ENCODE measurements around the gene ANKFN1. TPM values are rescaled to one million over a fixed set of nuclear protein-coding genes. Genes with fewer than 3 reads are reported as not detected.
"Not testable (repeated sequence)": the region's sequence is repeated elsewhere in the genome, so short reads cannot be mapped to it uniquely, and the experiment has no call there.

Gene ANKFN1
- polyA plus RNA-seq, 1 donor: 0.24 TPM

- Histone ChIP-seq H3K9me3 (ENCODE audit: control insufficient read depth, low read depth, low read length) (no peaks in the 10 kb centered on the region), H3K27ac (ENCODE audit: low read length) (no peak overlapping the region), H3K27me3 (ENCODE audit: control insufficient read depth, insufficient read depth, low read length) (no peaks in the 10 kb centered on the region), H3K4me1 (ENCODE audit: control insufficient read depth, insufficient read depth, low read length) (no peaks in the 10 kb centered on the region), H3K4me3 (ENCODE audit: low read length) (no peak overlapping the region), H3K36me3 (ENCODE audit: control insufficient read depth, insufficient read depth, low read length) (no peaks in the 10 kb centered on the region)
- DNase-seq: no peak
- no CpG with 5 or more reads among the region's 4 CpGs for WGBS (ENCODE audit: insufficient coverage, low lambda C conversion rate)
Observed at GRCh38 chr17:56392321-56392720, 239.0 kb downstream of the ANKFN1 start.

- Histone ChIP-seq H3K27me3 (ENCODE audit: control insufficient read depth, insufficient read depth, low read length) (no peaks in the 10 kb centered on the region), H3K27ac (ENCODE audit: low read length) (no peak overlapping the region)
Observed at GRCh38 chr17:56393156-56393555, 239.9 kb downstream of the ANKFN1 start.

GRCh38 chr17:56395787-56396186, 242.5 kb downstream of the ANKFN1 start:
- Histone ChIP-seq H3K9me3 (ENCODE audit: control insufficient read depth, low read depth, low read length) (no peaks in the 10 kb centered on the region), H3K4me3 (ENCODE audit: low read length) (no peak overlapping the region), H3K4me1 (ENCODE audit: control insufficient read depth, insufficient read depth, low read length) (no peaks in the 10 kb centered on the region), H3K27ac (ENCODE audit: low read length) (no peak overlapping the region), H3K27me3 (ENCODE audit: control insufficient read depth, insufficient read depth, low read length) (no peaks in the 10 kb centered on the region), H3K36me3 (ENCODE audit: control insufficient read depth, insufficient read depth, low read length) (no peaks in the 10 kb centered on the region)
- DNase-seq: no peak
- WGBS (ENCODE audit: insufficient coverage, low lambda C conversion rate): 100% methylated on average over 1 of the region's 5 CpGs

More at GRCh38 chr17:56393156-56393555, 239.9 kb downstream of the ANKFN1 start:
- DNase-seq: no peak
- no peak overlapping the region for H3K4me3 ChIP-seq (ENCODE audit: low read length)
- H3K4me1 ChIP-seq (ENCODE audit: control insufficient read depth, insufficient read depth, low read length): no peaks in the 10 kb centered on the region
- H3K36me3 ChIP-seq (ENCODE audit: control insufficient read depth, insufficient read depth, low read length): no peaks in the 10 kb centered on the region
- H3K9me3 ChIP-seq (ENCODE audit: control insufficient read depth, low read depth, low read length): no peaks in the 10 kb centered on the region

- DNase-seq: no peak
- Histone ChIP-seq H3K4me1 (ENCODE audit: control insufficient read depth, insufficient read depth, low read length) (no peaks in the 10 kb centered on the region), H3K9me3 (ENCODE audit: control insufficient read depth, low read depth, low read length) (no peaks in the 10 kb centered on the region), H3K27me3 (ENCODE audit: control insufficient read depth, insufficient read depth, low read length) (no peaks in the 10 kb centered on the region), H3K27ac (ENCODE audit: low read length) (no peak overlapping the region), H3K36me3 (ENCODE audit: control insufficient read depth, insufficient read depth, low read length) (no peaks in the 10 kb centered on the region), H3K4me3 (ENCODE audit: low read length) (no peak overlapping the region)
- 20% methylated on average over 1 of the region's 1 CpG for WGBS (ENCODE audit: insufficient coverage, low lambda C conversion rate)
Observed at GRCh38 chr17:56407086-56407485, 253.8 kb downstream of the ANKFN1 start.

GRCh38 chr17:56412356-56412755, 259.1 kb downstream of the ANKFN1 start:
- not testable (repeated sequence) for H3K27me3 ChIP-seq (ENCODE audit: control insufficient read depth, insufficient read depth, low read length); H3K4me3 ChIP-seq (ENCODE audit: low read length); H3K36me3 ChIP-seq (ENCODE audit: control insufficient read depth, insufficient read depth, low read length); DNase-seq; H3K9me3 ChIP-seq (ENCODE audit: control insufficient read depth, low read depth, low read length); H3K27ac ChIP-seq (ENCODE audit: low read length); H3K4me1 ChIP-seq (ENCODE audit: control insufficient read depth, insufficient read depth, low read length)
- no CpG with 5 or more reads among the region's 2 CpGs for WGBS (ENCODE audit: insufficient coverage, low lambda C conversion rate)

- Histone ChIP-seq H3K27me3 (ENCODE audit: control insufficient read depth, insufficient read depth, low read length) (no peaks in the 10 kb centered on the region), H3K4me1 (ENCODE audit: control insufficient read depth, insufficient read depth, low read length) (no peaks in the 10 kb centered on the region), H3K4me3 (ENCODE audit: low read length) (no peak overlapping the region), H3K36me3 (ENCODE audit: control insufficient read depth, insufficient read depth, low read length) (no peaks in the 10 kb centered on the region), H3K27ac (ENCODE audit: low read length) (no peak overlapping the region), H3K9me3 (ENCODE audit: control insufficient read depth, low read depth, low read length) (no peaks in the 10 kb centered on the region)
- no peak for DNase-seq
- WGBS (ENCODE audit: insufficient coverage, low lambda C conversion rate): 93% methylated on average over 3 of the region's 5 CpGs
Observed at GRCh38 chr17:56416682-56417351, 263.5 kb downstream of the ANKFN1 start.

GRCh38 chr17:56424005-56424404, 270.7 kb downstream of the ANKFN1 start:
- Histone ChIP-seq H3K4me1 (ENCODE audit: control insufficient read depth, insufficient read depth, low read length) (no peaks in the 10 kb centered on the region), H3K27me3 (ENCODE audit: control insufficient read depth, insufficient read depth, low read length) (no peaks in the 10 kb centered on the region), H3K27ac (ENCODE audit: low read length) (no peak overlapping the region), H3K9me3 (ENCODE audit: control insufficient read depth, low read depth, low read length) (no peaks in the 10 kb centered on the region), H3K4me3 (ENCODE audit: low read length) (no peak overlapping the region), H3K36me3 (ENCODE audit: control insufficient read depth, insufficient read depth, low read length) (no peaks in the 10 kb centered on the region)
- no peak for DNase-seq
- no CpG with 5 or more reads among the region's 2 CpGs for WGBS (ENCODE audit: insufficient coverage, low lambda C conversion rate)

GRCh38 chr17:56424543-56425044, 271.3 kb downstream of the ANKFN1 start:
- Histone ChIP-seq H3K4me3 (ENCODE audit: low read length) (no peak overlapping the region), H3K27ac (ENCODE audit: low read length) (no peak overlapping the region), H3K27me3 (ENCODE audit: control insufficient read depth, insufficient read depth, low read length) (no peaks in the 10 kb centered on the region), H3K4me1 (ENCODE audit: control insufficient read depth, insufficient read depth, low read length) (no peaks in the 10 kb centered on the region), H3K9me3 (ENCODE audit: control insufficient read depth, low read depth, low read length) (no peaks in the 10 kb centered on the region), H3K36me3 (ENCODE audit: control insufficient read depth, insufficient read depth, low read length) (no peaks in the 10 kb centered on the region)
- 83% methylated on average over 1 of the region's 2 CpGs for WGBS (ENCODE audit: insufficient coverage, low lambda C conversion rate)
- DNase-seq: no peak

GRCh38 chr17:56425483-56425882, 272.2 kb downstream of the ANKFN1 start:
- WGBS (ENCODE audit: insufficient coverage, low lambda C conversion rate): 88% methylated on average over 2 of the region's 4 CpGs
- Histone ChIP-seq H3K9me3 (ENCODE audit: control insufficient read depth, low read depth, low read length) (no peaks in the 10 kb centered on the region), H3K4me3 (ENCODE audit: low read length) (no peak overlapping the region), H3K4me1 (ENCODE audit: control insufficient read depth, insufficient read depth, low read length) (no peaks in the 10 kb centered on the region), H3K36me3 (ENCODE audit: control insufficient read depth, insufficient read depth, low read length) (no peaks in the 10 kb centered on the region), H3K27me3 (ENCODE audit: control insufficient read depth, insufficient read depth, low read length) (no peaks in the 10 kb centered on the region), H3K27ac (ENCODE audit: low read length) (no peak overlapping the region)
- no peak for DNase-seq

- no CpG with 5 or more reads among the region's 2 CpGs for WGBS (ENCODE audit: insufficient coverage, low lambda C conversion rate)
- Histone ChIP-seq H3K27ac (ENCODE audit: low read length) (no peak overlapping the region), H3K36me3 (ENCODE audit: control insufficient read depth, insufficient read depth, low read length) (no peaks in the 10 kb centered on the region), H3K4me1 (ENCODE audit: control insufficient read depth, insufficient read depth, low read length) (no peaks in the 10 kb centered on the region), H3K27me3 (ENCODE audit: control insufficient read depth, insufficient read depth, low read length) (no peaks in the 10 kb centered on the region), H3K9me3 (ENCODE audit: control insufficient read depth, low read depth, low read length) (no peaks in the 10 kb centered on the region), H3K4me3 (ENCODE audit: low read length) (no peak overlapping the region)
- no peak for DNase-seq
Observed at GRCh38 chr17:56426901-56427300, 273.6 kb downstream of the ANKFN1 start.

- no peaks in the 10 kb centered on the region for H3K36me3 ChIP-seq (ENCODE audit: control insufficient read depth, insufficient read depth, low read length)
- DNase-seq: no peak
- no peaks in the 10 kb centered on the region for H3K4me1 ChIP-seq (ENCODE audit: control insufficient read depth, insufficient read depth, low read length)
- WGBS (ENCODE audit: insufficient coverage, low lambda C conversion rate): 60% methylated on average over 1 of the region's 3 CpGs
- H3K27ac ChIP-seq (ENCODE audit: low read length): no peak overlapping the region
- no peak overlapping the region for H3K4me3 ChIP-seq (ENCODE audit: low read length)
- H3K9me3 ChIP-seq (ENCODE audit: control insufficient read depth, low read depth, low read length): no peaks in the 10 kb centered on the region
- H3K27me3 ChIP-seq (ENCODE audit: control insufficient read depth, insufficient read depth, low read length): no peaks in the 10 kb centered on the region
Observed at GRCh38 chr17:56431736-56432135, 278.5 kb downstream of the ANKFN1 start.

All from large intestine (tissue), 3 donors.